Skin of body (tissue), 2 donors: ENCODE measurements around the gene MCM9. TPM values are rescaled to one million over a fixed set of nuclear protein-coding genes. Genes with fewer than 3 reads are reported as not detected.

Source experiments
- DNase-seq: peaks from one replicate; lab custom pipeline; 2025; lab: John Stamatoyannopoulos, UW
- total RNA-seq: library from RNA; depleted of rRNA; stranded (reverse); fragments of >200 nt; gene quantifications from one replicate; pipeline ENCODE4 v1.2.3, GENCODE V29; 2014

The MCM9 gene
- total RNA-seq, 1 donor from 2014 or later: 12.1 TPM

GRCh38 chr6:118865100-118865391 is 69.9 kb downstream of the MCM9 start:
- no peak for DNase-seq

- DNase-seq: no peak
Measured at GRCh38 chr6:118864341-118865099, 70.4 kb downstream of the MCM9 start.

- no peak for DNase-seq
Measured at GRCh38 chr6:118862443-118862842, 72.5 kb downstream of the MCM9 start.

GRCh38 chr6:118860880-118861279 is 74.1 kb downstream of the MCM9 start:
- DNase-seq: no peak

- no peak for DNase-seq
Measured at GRCh38 chr6:118860363-118860762, 74.6 kb downstream of the MCM9 start.

- no peak for DNase-seq
Measured at GRCh38 chr6:118859517-118860064, 75.4 kb downstream of the MCM9 start.

- DNase-seq: no peak
Measured at GRCh38 chr6:118856301-118856700, 78.7 kb downstream of the MCM9 start.

GRCh38 chr6:118853408-118853807 is 81.6 kb downstream of the MCM9 start:
- no peak for DNase-seq

GRCh38 chr6:118844915-118845314 is 90.0 kb downstream of the MCM9 start:
- DNase-seq: no peak

- no peak for DNase-seq
Measured at GRCh38 chr6:118843685-118844390, 91.1 kb downstream of the MCM9 start.

GRCh38 chr6:118830691-118831090 is 104.3 kb downstream of the MCM9 start:
- DNase-seq: no peak

GRCh38 chr6:118829817-118830478 is 105.0 kb downstream of the MCM9 start:
- no peak for DNase-seq

GRCh38 chr6:118826096-118826495 is 108.9 kb downstream of the MCM9 start:
- DNase-seq: no peak

GRCh38 chr6:118825661-118826060 is 109.3 kb downstream of the MCM9 start:
- DNase-seq: no peak

- no peak for DNase-seq
Measured at GRCh38 chr6:118815495-118815894, 119.5 kb downstream of the MCM9 start.

GRCh38 chr6:118813775-118814174 is 121.2 kb downstream of the MCM9 start:
- no peak for DNase-seq

- DNase-seq: no peak
Measured at GRCh38 chr6:118812970-118813369, 122.0 kb downstream of the MCM9 start.

GRCh38 chr6:118810420-118811027 is 124.4 kb downstream of the MCM9 start:
- no peak for DNase-seq

- no peak for DNase-seq
Measured at GRCh38 chr6:118808793-118809638, 125.9 kb downstream of the MCM9 start.

- DNase-seq: no peak
Measured at GRCh38 chr6:118804091-118804490, 130.9 kb downstream of the MCM9 start.

- DNase-seq: no peak
Measured at GRCh38 chr6:118801257-118801656, 133.7 kb downstream of the MCM9 start.
